GM12873 (cell line): ENCODE results near the gene CCS.

ENCODE experiments used
- CTCF ChIP-seq: IDR thresholded peaks from 2 replicates; pipeline ENCODE4 v1.5.1; 2012; ENCODE audit warnings: low read depth, mild to moderate bottlenecking, moderate library complexity, low read length, control low read depth; ENCODE audit not compliant: insufficient read depth; ENCODE audit errors: missing control alignments

The CCS gene

GRCh38 chr11:66569076-66569475, 23.9 kb upstream of the CCS start:
- no peak for TF ChIP-seq CTCF

- TF ChIP-seq CTCF = no peak
These were observed 22.7 kb upstream of the CCS start for GRCh38 chr11:66570079-66570849.

- TF ChIP-seq CTCF = no peak
These were observed 22.2 kb upstream of the CCS start for GRCh38 chr11:66570850-66571180.

- TF ChIP-seq CTCF = peak; percentile 89
These were observed 13.9 kb upstream of the CCS start for GRCh38 chr11:66579017-66579606.

GRCh38 chr11:66580803-66581202, 12.2 kb upstream of the CCS start:
- no peak for TF ChIP-seq CTCF

GRCh38 chr11:66581261-66581660, 11.7 kb upstream of the CCS start:
- TF ChIP-seq CTCF = no peak

GRCh38 chr11:66586136-66586535, 6.8 kb upstream of the CCS start:
- TF ChIP-seq CTCF = no peak
